Progenitor cell of endocrine pancreas (in vitro differentiated cells): ENCODE measurements around the gene ARHGAP15. TPM values are rescaled to one million over a fixed set of nuclear protein-coding genes. Genes with fewer than 3 reads are reported as not detected.

Source experiments
- DNase-seq: peaks from one replicate; pipeline ENCODE4 v3.0.0; 2021; ENCODE audit warnings: low spot score; ENCODE audit not compliant: unreplicated experiment
- H3K27ac Mint-ChIP-seq: 2 replicates; pipeline ENCODE4 v1.8.0; 2021; ENCODE audit warnings: mild to moderate bottlenecking, moderate library complexity, mixed read lengths
- H3K27me3 Mint-ChIP-seq: 2 replicates; pipeline ENCODE4 v1.8.0; 2021; ENCODE audit warnings: mixed read lengths
- H3K36me3 Mint-ChIP-seq: 2 replicates; pipeline ENCODE4 v1.8.0; 2022; ENCODE audit warnings: mixed read lengths; ENCODE audit not compliant: insufficient read depth
- H3K4me1 Mint-ChIP-seq: 2 replicates; pipeline ENCODE4 v1.8.0; 2021; ENCODE audit warnings: low read depth, mixed read lengths
- H3K4me3 Mint-ChIP-seq: 2 replicates; pipeline ENCODE4 v1.8.0; 2021; ENCODE audit warnings: low read depth, mild to moderate bottlenecking, moderate library complexity, mixed read lengths
- H3K9me3 Mint-ChIP-seq: 2 replicates; pipeline ENCODE4 v1.8.0; 2021; ENCODE audit warnings: low read depth, mixed read lengths
- total RNA-seq: library from RNA; stranded (reverse); gene quantifications from 2 replicates; pipeline ENCODE4 v1.2.1, GENCODE V29; 2021
- TF ChIP-seq, protein P1 (sequence below): fragments of 200-600 bp; sonication (generic); IDR thresholded peaks from one replicate; pipeline ENCODE4 v1.5.0; 2021; ENCODE audit warnings: antibody characterized with exemption, mild to moderate bottlenecking; ENCODE audit not compliant: unreplicated experiment

ARHGAP15 gene
- total RNA-seq, 1 donor from 2014 or later: not detected

DNA sequence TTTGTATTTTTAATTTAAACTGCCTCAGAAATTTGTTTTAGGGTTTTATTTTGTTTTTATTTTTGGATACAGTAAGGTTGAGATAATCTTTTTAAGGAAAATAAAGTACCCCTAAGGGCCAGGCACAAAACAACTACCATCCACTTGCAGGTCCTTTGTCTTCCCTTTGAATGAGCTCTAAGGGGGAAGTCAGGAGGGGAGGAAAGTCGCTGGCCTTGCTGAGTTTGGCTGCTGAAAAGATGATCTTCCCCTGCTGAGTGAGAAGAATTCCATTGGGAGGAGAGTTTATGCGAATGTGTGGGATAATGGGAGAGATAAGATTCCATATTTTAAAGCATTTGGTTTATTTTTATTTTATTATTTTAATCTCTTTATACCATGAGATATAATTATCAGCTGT lies 100.7 kb downstream of the ARHGAP15 start:
- Mint-ChIP-seq H3K36me3 (no peaks in the 10 kb centered on the region), H3K27ac (no peak overlapping the region), H3K9me3 (peaks cover 10% of the 10 kb centered on the region), H3K27me3 (no peaks in the 10 kb centered on the region), H3K4me3 (no peak overlapping the region), H3K4me1 (peaks cover 13% of the 10 kb centered on the region)
- TF ChIP-seq, protein P1, sequence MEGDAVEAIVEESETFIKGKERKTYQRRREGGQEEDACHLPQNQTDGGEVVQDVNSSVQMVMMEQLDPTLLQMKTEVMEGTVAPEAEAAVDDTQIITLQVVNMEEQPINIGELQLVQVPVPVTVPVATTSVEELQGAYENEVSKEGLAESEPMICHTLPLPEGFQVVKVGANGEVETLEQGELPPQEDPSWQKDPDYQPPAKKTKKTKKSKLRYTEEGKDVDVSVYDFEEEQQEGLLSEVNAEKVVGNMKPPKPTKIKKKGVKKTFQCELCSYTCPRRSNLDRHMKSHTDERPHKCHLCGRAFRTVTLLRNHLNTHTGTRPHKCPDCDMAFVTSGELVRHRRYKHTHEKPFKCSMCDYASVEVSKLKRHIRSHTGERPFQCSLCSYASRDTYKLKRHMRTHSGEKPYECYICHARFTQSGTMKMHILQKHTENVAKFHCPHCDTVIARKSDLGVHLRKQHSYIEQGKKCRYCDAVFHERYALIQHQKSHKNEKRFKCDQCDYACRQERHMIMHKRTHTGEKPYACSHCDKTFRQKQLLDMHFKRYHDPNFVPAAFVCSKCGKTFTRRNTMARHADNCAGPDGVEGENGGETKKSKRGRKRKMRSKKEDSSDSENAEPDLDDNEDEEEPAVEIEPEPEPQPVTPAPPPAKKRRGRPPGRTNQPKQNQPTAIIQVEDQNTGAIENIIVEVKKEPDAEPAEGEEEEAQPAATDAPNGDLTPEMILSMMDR: no peak
- no peak for DNase-seq

DNA sequence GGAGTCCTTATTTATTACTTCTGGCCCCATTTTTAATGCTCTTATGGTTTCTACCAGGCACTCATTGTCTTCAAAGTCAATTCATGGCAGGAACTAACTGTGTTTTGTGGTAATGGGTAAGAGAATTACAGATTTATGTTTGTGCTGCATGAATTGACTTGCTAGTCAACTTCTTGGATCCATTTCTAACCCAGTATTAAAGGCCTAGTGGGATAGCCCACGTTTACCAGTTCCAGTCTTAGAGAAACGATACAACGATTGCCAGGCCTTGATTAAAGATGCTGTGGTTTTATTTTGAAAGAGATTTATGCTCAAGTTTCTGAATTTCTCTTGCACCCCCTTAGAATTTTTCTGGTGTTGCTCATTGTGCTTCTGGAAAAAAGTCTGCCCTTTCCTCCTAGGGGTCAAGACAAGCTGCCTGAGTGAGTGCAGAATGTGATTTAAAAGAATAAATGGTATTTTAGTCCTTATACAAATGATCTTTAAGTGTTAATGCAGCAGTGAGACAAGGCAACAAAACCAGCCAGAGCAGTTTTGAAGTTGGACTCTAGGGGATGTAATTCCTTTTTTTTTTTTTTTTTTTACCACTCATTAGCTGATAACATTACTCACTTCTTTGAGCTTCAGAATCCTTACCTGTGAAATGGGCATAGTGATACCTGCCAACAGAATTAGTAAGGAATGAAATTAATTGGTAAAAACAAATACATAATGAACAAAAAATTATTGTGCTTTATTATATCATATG lies 101.5 kb downstream of the ARHGAP15 start:
- peaks cover 10% of the 10 kb centered on the region for H3K9me3 Mint-ChIP-seq
- TF ChIP-seq, protein P1: peak; percentile 10
- H3K27ac Mint-ChIP-seq: no peak overlapping the region
- DNase-seq: no peak
- peaks cover 13% of the 10 kb centered on the region for H3K4me1 Mint-ChIP-seq
- no peaks in the 10 kb centered on the region for H3K27me3 Mint-ChIP-seq
- H3K4me3 Mint-ChIP-seq: no peak overlapping the region
- H3K36me3 Mint-ChIP-seq: no peaks in the 10 kb centered on the region

DNA sequence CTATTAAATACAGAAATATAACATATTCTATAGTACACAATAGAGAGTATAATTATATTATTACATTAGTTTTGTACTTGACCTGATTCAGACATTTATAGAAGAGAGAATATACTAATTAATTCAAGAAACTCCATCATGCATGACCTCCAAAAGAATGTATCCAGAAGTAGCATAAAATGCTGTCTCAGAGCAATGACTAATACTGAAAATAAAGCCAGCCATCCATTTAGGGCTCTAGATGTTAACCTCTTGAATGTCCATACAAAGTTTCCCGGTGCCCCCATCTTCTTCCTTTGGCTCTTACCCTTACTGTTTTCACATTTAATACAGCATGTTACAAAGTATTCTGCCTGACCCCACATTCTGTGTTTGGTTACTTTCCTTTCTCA lies 102.0 kb downstream of the ARHGAP15 start:
- Mint-ChIP-seq H3K4me3 (no peak overlapping the region), H3K27ac (no peak overlapping the region), H3K4me1 (peaks cover 13% of the 10 kb centered on the region), H3K9me3 (peaks cover 10% of the 10 kb centered on the region), H3K36me3 (no peaks in the 10 kb centered on the region), H3K27me3 (no peaks in the 10 kb centered on the region)
- TF ChIP-seq, protein P1: no peak
- DNase-seq: no peak

DNA sequence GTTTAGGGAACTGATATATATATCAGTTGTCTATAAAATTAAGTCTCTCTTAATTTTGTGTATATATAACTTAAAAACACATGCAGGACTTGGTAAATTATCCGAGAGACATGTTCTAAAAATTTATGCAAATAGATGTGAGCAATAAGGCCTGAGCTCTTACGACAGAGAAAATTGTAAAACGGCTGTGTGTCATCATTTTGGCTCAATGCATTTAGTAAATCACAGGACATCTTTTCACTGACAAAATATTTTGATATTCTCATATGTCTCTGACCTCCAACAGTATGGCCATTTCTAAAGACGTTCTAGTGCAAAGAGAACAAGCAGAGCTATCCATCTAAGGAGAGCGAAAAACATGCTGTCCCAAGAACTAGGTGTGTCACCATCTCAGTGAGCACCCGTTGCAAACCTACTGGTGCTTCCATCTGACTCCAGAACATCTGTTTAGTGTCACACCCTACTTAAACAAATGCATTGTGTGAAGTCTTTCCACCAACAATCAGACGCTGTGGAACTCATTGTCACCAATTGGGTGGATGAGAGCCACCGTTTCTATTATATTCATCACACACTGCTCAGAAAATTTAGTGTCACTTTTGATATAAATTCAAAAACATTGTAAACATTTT lies 108.0 kb downstream of the ARHGAP15 start:
- Mint-ChIP-seq H3K27ac (no peak overlapping the region), H3K36me3 (no peaks in the 10 kb centered on the region), H3K27me3 (no peaks in the 10 kb centered on the region)

DNA sequence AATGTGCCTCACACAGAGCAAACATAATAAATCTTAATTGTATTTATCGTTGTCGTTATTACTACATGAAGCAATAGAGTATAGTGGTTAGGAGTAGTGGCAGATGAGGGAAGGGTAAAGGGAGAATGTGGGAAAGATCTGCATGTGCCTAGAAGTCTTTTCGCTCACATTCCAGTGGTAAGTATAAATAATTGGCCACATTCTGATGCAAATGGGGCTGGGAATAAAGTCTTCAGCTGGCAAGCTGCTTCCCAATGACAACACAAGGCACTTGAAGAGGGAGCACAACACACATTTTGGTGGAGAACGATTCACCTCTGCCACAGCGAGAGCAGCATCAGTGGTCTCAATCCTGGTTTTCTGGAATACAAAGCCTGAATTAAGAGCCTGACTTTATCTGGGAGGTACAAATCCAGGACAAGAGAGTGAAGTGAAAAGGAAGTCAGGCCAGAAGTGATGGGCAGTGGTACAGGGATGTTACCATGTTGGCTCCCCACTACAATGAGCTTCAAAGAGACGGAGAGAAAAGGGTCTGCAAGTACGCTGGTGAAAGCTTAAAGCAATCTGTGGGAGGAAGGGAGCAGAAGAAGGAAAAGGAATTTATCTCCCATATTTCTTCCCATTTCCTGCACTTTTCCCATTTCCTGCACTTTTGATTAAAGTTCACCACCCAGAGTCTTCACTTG lies 112.3 kb downstream of the ARHGAP15 start:
- TF ChIP-seq, protein P1: no peak
- Mint-ChIP-seq H3K27me3 (no peaks in the 10 kb centered on the region), H3K27ac (no peak overlapping the region), H3K4me3 (no peak overlapping the region), H3K36me3 (no peaks in the 10 kb centered on the region), H3K9me3 (no peaks in the 10 kb centered on the region), H3K4me1 (no peaks in the 10 kb centered on the region)
- DNase-seq: no peak

More for the DNA sequence above, 108.0 kb downstream of the ARHGAP15 start:
- TF ChIP-seq, protein P1: no peak
- Mint-ChIP-seq H3K4me1 (no peaks in the 10 kb centered on the region), H3K4me3 (no peak overlapping the region), H3K9me3 (peaks cover 10% of the 10 kb centered on the region)
- DNase-seq: no peak
